ENCODE data around the gene SPINT4.
"Not testable (repeated sequence)": the region's sequence is repeated elsewhere in the genome, so short reads cannot be mapped to it uniquely, and the experiment has no call there.

SPINT4 gene

DNA sequence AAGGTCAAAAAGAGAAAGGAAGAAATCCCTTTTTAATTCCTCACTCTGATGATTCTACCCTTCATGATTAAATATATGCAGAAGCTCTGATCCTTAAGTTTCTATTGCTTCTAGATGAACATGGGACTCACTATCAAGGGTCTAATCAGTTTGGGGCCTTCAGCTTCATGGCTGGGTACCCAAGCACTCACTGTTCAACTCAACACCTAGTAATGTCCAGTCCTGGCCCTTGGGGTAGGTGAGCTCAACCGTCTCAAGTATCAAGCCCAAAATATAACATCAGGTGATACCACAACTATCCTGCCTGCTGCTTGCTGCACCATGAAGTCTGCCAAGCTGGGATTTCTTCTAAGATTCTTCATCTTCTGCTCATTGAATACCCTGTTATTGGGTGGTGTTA, at the start of gene SPINT4:
Gene SPINT4 (plus strand): TSS at position 301 of the 400 bp plus-strand sequence. CDS start 21 bp downstream, at position 322.
- no peak for DNase-seq (ENCODE audit: low spot score)

DNA sequence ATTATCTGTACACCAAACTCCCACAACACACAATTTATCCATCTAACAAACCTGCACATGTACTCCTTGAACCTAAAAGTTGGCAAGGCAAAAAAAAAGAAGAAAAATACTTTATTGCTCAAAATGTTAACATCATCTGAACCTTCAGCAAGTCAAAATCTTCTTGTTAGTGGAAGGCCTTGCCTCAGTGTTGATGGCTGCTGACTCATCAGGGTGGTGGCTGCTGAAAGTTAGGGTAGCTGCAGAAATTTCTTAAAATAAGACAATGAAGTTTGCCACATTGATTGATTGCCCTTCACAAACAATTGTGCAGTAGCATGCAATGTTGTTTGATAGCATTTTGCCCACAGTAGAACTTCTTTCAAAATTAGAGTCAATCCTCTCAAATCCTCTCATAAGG, 49.4 kb upstream of the SPINT4 start:
- no peak for DNase-seq (ENCODE audit: low spot score)

DNA sequence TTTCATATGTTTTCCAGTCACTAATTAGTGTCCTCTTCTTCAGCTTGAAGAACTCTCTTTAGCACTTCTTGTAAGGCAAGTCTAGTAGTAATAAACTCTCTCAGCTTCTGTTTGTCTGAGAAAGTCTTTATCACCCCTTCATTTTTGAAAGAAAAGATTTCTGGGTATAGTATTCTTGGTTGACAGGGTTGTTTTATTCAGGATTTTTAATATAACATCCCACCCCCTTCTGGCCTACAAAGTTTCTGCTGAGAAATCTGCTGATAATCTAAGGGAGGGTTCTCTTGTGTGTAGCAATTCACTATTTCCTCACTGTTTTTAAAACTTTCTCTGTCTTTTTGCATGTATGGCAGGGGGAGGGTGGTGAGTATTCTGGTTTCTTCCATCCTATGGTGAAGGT, 42.5 kb upstream of the SPINT4 start:
- DNase-seq (ENCODE audit: low spot score) = no peak

DNA sequence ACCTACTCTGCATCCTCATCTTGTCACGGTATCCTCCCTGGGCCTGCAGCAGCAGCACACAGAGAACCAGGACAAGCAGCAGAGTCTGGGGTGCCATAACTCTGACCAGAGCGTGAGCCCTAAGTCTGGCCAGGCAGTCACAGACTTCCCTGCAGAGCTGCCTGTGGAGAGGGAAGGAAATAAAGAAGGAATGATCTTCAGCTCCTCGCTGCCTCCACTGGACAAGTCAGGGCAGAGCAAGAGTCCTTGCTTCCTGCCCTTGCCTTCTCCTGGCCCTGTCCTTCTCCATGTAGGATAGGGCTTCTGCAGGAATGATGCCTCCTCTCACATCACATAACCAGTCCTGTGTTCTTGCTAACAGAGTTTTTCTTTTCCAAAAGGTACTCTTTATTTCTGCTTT, 36.3 kb upstream of the SPINT4 start:
- no peak for DNase-seq (ENCODE audit: low spot score)

DNA sequence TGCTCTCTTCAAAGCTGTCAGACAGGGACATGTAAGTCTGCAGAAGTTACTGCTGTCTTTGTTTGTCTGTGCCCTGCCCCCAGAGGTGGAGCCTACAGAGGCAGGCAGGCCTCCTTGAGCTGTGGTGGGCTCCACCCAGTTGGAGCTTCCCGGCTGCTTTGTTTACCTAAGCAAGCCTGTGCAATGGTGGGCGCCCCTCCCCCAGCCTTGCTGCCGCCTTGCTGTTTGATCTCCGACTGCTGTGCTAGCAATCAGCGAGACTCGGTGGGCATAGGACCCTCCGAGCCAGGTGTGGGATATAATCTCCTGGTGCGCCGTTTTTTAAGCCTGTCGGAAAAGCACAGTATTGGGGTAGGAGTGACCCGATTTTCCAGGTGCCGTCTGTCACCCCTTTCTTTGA, 28.8 kb upstream of the SPINT4 start:
- not testable (repeated sequence) for DNase-seq (ENCODE audit: low spot score)

DNA sequence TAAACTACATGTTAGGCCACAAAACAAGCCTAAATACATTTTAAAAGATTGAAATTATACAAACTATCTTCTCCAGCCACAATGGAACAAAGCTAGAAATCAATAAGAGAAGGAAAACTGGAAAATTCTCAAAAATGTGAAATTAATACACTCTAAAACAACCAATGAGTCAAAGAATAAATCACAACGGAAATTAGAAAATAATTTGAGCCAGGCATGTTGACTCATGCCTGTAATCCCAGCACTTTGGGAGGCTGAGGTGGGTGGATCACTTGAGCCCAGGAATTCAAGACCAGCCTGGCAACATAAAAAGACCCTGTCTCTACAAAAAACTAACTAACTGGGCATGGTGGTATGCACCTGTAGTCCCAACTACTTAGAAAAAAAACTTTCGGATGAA, 26.7 kb upstream of the SPINT4 start:
- no peak for DNase-seq (ENCODE audit: low spot score)

DNA sequence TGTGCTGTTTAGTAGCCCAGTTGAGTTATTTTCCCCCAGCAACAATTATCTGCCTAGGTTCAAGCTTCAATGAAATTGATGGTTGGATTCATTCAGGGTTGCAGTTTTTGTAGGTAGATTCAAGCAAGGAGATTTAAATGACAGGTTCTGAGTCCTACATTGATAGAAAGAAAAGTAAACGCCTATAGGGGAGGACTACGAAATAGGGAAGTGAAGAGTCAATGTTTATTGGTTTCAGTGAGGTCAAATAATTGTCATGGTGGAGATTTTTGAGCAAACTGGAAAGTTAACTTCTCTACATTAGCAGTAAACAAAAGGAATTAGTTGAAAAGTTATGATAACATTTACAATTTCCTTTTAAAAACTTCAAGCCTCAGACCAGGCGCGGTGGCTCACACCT, 21.0 kb upstream of the SPINT4 start:
- no peak for DNase-seq (ENCODE audit: low spot score)

DNA sequence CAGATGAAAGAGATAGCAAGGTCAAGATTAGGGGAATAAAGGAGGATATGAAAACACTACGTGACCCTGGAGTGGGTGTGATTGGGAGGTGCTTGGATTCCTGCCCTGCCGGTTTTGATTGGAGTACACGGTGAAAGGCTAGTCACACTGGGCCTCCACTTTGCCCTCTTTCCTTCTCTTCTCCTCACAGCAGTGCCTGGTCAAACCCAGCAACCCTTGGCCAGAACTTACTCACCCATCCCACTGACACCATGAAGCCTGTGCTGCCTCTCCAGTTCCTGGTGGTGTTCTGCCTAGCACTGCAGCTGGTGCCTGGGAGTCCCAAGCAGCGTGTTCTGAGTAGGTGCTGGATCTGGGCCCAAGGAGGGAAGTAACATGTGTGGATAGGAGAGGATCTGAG, 20.3 kb upstream of the SPINT4 start, which contains the start of gene WFDC13:
Gene WFDC13 (plus strand): TSS at position 166 of the 400 bp plus-strand sequence. CDS start 86 bp downstream, at position 252.
- DNase-seq (ENCODE audit: low spot score) = no peak

DNA sequence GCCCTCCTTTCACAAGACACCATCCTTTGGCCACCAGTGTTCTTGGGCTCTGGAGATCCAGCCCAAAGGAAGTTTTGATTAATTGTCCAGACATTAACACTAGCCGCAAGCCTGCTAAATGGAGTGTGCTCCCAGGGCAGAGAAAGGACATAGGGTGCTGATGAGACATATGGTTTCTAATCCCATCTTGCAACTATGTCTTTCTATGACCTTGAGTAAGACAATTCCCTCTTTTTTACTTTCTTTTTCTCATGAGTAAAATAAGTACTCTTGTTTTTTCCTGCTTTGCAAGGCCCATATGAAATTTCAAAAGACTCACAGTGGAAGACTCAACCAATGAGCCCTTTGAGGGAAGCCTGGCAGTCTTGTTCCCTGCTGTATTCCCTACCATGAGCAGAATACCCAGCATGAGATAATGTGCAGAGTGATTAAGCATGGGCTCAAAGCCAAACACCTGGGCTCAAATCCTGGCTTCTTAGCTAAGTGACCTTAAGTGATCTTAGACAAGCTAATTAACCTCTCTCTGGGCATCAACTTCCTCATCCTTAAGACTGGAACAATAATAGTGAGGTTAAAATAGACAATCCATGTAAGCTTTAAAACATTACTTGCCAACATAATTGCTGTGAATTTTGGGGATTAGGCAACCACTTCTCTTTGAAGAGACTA, 17.0 kb upstream of the SPINT4 start, which contains the start of gene WFDC10B:
Gene WFDC10B (minus strand): TSS at position 51 of the 669 bp plus-strand sequence. CDS start 19,027 bp downstream, outside the sequence.
- no peak for DNase-seq (ENCODE audit: low spot score)

DNA sequence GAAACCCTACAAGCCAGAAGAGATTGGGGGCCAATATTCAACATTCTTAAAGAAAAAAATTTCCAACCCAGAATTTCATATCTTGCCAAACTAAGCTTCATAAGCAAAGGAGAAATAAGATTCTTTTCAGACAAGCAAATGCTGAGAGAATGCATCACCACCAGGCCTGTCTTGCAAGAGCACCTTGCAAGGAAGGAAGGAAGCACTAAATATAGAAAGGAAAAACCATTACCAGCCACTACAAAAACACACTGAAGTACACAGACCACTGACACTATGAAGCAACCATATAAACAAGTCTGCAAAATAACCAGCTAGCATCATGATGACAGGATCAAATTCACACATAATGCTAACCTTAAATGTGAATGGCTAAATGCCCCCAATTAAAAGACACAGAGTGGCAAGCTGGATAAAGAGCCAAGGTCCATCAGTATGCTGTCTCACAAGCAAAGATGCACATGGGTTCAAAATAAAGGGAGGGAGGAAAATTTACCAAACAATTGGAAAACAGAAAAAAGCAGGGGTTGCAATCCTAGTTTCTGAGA, 5.9 kb upstream of the SPINT4 start:
- DNase-seq (ENCODE audit: low spot score) = not testable (repeated sequence)

DNA sequence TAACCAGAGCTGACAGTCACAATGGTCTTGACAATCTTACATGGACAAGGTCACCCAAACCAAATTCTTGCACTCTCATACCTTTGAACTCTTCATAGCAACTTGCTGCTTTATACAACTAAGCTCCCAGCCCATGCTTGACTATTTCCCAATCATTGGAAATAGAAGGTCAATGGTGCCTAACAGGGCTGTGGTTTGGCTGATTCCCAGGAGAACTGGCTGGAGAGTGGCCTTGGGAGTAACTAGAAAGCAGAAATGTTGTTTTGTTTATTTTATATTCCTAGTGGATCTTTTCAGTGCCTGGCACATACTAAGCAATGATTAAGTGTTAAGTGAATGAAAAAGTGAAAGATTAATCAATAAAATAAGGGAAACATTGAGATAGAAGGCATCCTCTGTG, 3.0 kb downstream of the SPINT4 start:
- DNase-seq (ENCODE audit: low spot score) = no peak

DNA sequence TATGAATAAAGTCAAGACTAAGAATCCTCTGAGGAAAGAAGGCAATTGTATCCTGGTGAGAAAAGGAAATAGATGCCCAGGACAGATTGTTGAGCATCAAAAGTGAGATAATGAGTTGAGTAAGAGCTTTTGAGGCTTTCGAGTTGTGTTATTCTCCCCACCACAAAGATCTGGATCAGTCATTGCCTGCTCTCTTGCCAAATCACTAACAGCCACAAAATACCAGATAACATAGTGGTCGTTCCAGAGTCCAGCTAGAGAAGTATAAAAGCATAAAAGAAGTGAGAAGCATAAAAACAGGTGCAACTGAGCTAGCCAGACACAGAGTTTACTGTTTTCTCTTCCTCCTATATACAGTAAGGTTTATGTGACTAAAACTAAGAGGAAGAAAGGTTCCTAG, 4.9 kb downstream of the SPINT4 start:
- no peak for DNase-seq (ENCODE audit: low spot score)

DNA sequence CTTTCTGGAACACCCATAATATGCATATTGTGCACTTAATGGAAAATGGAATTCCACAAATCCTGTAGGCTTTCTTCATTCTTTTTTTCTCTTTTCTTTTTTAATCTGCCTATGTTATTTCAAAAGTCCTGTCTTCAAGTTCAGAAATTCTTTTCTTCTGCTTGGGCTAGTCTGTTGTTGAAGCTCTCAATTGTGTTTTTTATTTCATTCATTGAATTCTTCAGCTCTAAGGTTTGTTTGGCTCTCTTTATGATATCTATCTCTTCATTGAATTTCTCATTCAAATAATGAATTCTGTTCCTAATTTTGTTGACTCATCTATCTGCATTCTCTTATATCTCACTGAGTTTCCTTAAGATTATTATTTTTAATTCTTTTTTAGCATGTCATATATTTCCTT, 10.1 kb downstream of the SPINT4 start:
- no peak for DNase-seq (ENCODE audit: low spot score)

DNA sequence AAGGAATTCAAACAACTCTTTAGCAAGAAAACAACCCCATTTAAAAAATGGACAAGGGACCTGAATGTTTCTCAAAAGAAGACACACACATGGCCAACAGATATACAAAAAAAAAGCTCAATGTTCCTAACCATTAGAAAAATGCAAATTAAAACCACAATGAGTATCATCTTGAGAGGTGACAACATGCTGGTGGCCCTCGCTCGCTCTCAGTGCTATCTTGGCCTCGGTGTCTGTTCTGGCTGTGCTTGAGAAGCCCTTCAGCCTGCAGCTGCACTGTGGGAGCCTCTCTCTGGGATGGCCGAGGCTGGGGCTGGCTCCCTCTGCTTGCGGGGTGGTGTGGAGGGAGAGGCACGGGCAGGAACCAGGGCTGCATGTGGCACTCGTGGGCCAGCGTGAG, 13.4 kb downstream of the SPINT4 start:
- no peak for DNase-seq (ENCODE audit: low spot score)

DNA sequence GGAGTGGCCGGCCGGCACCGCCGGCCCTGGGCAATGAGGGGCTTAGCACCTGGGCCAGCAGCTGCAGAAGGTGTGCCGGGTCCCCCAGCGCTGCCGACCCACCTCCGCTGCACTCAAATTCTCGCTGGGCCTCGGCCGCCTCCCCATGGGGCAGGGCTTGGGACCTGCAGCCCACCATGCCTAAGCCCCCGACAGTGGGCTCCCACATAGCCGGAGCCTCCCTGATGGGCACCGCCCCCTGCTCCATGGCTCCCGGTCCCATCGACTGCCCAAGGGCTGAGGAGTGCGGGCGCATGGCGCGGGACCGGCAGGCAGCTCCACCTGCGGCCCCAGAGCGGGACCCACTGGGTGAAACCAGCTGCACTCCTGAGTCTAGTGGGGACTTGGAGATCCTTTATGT, 13.8 kb downstream of the SPINT4 start:
- DNase-seq (ENCODE audit: low spot score) = no peak

DNA sequence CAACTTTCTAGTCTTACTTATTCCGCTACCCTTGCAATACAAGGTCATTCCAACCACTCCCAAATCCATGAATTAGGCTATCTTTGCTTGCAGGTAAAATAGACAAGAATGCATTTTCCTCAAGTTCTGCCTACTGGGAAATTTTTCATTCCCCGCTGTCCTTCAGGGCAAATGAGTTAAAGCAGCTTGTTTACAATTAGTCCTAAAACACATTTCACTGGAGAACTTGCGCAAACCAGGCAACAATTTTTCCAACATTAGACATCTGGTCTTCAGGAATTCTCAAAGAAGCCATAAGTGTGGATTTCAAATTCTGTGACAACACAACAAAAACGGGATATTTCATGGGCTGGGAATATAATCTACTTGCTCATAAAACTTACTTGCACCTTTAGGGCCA, 20.4 kb downstream of the SPINT4 start:
- no peak for DNase-seq (ENCODE audit: low spot score)

DNA sequence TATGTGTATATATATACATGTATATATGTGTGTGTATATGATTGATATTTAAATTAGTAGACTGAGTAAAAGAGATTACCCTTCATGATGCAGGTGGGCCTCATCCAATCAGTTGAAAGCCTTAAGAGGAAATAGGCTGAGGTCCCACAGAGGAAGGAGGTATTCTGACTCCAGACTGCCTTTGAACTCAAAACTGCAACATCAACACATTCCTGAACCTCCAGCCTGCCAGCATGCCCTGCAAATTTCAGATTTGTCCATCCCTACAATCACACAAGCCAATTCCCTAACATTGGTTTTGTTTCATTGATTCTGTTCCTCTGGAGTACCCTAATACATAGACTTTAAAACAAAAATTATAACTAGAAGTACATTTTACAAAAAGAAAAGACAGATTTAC, 22.9 kb downstream of the SPINT4 start:
- no peak for DNase-seq (ENCODE audit: low spot score)

DNA sequence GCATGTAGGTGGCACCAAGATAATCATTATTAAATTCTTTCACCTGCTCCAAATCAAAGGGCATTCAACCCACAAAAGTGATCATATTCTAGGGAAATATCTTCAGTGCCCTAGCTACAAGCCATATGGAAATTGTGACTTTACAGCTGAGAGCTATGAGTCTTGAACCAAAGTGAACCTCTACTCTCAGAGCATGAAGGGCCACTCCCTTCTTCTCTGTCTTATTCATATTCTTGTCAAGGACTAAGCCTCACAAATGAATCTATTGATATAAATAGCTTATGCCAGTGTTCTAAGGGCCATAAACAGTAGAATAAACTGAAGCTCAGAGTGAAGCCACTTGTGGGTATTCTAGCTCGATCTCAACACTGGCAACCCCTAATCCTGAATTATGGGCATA, 29.6 kb downstream of the SPINT4 start:
- DNase-seq (ENCODE audit: low spot score) = no peak

DNA sequence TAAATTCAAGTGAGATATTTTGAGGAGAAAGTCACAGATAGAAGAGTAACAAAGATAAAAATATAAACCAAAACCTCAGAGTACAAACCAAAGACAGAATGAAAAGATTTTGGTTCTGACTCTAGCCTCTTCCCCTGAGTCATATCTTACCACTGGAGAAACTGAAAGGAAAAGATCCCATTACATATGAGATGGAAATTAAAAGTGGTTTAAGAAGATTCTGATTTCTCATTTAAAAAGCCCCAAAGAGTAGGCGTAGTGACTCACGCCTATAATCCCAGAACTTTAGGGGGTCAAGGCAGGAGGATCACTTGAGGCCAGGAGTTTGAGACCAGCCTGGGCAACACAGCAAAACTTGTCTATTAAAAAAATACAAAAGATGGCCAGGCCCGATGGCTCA, 30.6 kb downstream of the SPINT4 start:
- DNase-seq (ENCODE audit: low spot score) = no peak

DNA sequence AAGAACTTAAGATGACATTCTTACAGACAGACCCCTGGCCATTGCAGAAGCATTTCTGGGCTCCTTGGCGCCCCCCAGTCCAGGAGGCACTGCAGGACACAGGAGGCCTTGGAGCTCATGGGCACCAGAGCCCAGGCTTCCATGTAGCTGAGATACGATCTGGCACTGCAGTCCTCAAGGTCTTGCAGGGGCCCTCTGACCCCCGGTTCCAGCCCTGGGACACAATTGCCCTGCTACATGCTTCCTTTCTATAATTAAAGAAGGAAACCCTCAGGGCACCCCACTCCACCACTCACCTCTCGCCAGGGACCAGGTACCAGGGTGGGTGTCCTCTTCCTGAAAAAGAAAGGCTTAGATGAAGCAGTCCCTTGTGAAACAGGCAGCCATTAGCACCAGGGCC, 35.9 kb downstream of the SPINT4 start:
- no peak for DNase-seq (ENCODE audit: low spot score)

DNA sequence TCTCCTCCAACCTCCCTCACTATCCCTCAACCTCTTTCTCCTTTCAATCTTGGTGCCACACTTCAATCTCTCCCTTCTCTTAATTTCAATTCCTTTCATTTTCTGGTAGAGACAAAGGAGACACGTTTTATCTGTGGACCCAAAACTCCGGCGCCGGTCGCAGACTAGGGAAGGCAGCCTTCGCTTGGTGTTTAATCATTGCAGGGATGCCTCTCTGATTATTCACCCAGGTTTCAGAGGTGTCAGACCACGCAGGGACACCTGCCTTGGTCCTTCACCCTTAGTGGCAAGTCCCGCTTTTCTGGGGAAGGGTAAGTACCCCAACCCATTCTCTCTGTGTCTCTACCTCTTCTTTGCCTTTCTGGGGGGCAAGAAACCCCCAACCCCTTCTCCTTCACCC, 37.8 kb downstream of the SPINT4 start:
- not testable (repeated sequence) for DNase-seq (ENCODE audit: low spot score)

DNA sequence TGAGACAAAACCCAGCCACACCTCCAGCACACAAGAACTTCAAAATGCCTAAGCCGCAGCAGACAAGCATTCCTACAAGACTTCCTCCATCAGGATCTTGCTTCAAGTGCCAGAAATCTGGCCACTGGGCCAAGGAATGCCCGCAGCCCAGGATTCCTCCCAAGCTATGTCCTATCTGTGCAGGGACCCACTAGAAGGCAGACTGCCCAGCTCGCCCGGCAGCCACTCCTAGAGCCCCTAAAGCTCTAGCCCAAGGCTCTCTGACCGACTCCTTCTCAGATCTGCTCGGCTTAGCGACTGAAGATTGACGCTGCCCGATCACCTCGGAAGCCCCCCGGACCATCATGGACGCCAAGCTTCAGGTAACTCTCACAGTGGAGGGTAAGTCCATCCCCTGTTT, 39.8 kb downstream of the SPINT4 start:
- not testable (repeated sequence) for DNase-seq (ENCODE audit: low spot score)

DNA sequence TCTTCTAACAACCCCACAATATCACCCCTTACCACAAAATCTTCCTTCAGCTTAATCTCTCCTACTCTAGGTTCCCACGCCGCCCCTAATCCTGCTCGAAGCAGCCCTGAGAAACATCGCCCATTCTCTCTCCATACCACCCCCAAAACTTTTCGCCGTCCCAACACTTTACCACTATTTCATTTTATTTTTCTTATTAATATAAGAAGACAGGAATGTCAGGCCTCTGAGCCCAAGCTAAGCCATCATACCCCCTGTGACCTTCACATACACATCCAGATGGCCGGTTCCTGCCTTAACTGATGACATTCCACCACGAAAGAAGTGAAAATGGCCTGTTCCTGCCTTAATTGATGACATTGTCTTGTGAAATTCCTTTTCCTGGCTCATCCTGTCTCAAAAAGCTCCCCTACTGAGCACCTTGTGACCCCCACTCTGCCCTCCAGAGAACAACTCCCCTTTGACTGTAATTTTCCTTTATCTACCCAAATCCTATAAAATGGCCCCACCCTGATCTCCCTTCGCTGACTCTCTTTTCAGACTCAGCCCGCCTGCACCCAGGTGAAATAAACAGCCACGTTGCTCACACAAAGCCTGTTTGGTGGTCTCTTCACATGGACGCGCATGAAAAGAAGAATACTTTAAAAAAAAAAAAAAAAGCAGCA, 42.6 kb downstream of the SPINT4 start:
- DNase-seq (ENCODE audit: low spot score) = not testable (repeated sequence)
